ENCODE measurements around the gene NCKAP5.

The NCKAP5 gene

DNA sequence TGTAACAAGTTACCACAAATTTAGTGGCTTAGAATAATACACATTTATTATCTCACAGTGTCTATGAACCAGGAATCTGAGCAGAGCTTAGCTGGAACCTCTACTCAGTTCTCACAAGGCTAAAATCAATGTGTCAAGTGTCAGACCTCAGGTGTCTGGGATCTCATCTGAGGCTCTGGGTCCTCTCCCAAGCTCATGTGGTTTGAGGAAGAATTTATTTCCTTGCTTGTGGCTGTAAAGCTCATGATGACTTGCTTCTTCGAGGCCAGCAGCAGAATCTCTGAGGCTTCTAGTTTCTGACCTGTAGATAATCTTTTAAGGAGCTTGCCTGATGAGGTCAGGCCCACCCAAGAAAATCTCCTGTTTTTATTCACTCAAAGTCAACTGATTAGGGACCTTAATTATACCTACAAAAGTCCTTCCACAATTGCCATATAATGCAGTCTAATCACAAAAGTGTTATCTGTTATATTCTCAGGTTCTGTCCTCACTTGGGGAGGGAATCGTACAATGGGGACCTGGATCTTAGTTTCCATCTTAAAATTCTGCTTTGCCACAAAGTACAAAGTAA is 14.3 kb downstream of the NCKAP5 start:
- TF ChIP-seq, protein P1, sequence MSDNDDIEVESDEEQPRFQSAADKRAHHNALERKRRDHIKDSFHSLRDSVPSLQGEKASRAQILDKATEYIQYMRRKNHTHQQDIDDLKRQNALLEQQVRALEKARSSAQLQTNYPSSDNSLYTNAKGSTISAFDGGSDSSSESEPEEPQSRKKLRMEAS (IDR thresholded peaks at IDR 0.05; ENCODE audit: low read depth, low read length), result no peak
- no peak for TF ChIP-seq POLR2A (IDR thresholded peaks at IDR 0.05; ENCODE audit: extremely low read depth, insufficient read length)
- TF ChIP-seq MYC (IDR thresholded peaks at IDR 0.05; ENCODE audit: low read depth, low read length), result no peak
- TF ChIP-seq, protein P2, sequence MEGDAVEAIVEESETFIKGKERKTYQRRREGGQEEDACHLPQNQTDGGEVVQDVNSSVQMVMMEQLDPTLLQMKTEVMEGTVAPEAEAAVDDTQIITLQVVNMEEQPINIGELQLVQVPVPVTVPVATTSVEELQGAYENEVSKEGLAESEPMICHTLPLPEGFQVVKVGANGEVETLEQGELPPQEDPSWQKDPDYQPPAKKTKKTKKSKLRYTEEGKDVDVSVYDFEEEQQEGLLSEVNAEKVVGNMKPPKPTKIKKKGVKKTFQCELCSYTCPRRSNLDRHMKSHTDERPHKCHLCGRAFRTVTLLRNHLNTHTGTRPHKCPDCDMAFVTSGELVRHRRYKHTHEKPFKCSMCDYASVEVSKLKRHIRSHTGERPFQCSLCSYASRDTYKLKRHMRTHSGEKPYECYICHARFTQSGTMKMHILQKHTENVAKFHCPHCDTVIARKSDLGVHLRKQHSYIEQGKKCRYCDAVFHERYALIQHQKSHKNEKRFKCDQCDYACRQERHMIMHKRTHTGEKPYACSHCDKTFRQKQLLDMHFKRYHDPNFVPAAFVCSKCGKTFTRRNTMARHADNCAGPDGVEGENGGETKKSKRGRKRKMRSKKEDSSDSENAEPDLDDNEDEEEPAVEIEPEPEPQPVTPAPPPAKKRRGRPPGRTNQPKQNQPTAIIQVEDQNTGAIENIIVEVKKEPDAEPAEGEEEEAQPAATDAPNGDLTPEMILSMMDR (IDR thresholded peaks at IDR 0.05; ENCODE audit: low read depth, low read length), result no peak
- H3K4me3 ChIP-seq (ENCODE audit: low read depth, low read length), result no peak overlapping the region
- no peak for DNase-seq (ENCODE audit: low read depth)

DNA sequence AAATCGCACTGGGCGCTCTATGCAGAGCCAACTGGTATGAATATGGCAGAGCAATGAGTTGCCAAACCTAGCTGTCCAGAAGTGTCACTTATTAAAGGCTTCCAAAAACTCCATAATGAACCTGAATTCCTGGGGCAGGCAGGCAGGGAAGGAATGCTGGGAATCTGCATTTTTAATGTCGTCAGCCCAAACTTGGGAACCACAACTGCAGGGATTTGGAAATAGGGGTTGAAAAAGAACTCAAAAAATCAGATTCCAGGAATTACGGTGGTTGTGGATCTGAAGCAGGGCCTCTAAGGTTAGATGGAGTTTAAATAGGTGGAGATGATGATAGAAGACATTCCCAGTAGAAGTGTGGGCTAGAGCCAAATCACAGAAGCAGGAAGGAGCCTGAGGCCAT is 15.0 kb downstream of the NCKAP5 start:
- DNase-seq (ENCODE audit: low read depth), result no peak
- H3K4me3 ChIP-seq (ENCODE audit: low read depth, low read length), result no peak overlapping the region
- TF ChIP-seq, protein P1 (IDR thresholded peaks at IDR 0.05; ENCODE audit: low read depth, low read length), result no peak
- no peak for TF ChIP-seq MYC (IDR thresholded peaks at IDR 0.05; ENCODE audit: low read depth, low read length)
- TF ChIP-seq POLR2A (IDR thresholded peaks at IDR 0.05; ENCODE audit: extremely low read depth, insufficient read length), result no peak
- TF ChIP-seq, protein P2 (IDR thresholded peaks at IDR 0.05; ENCODE audit: low read depth, low read length), result no peak

DNA sequence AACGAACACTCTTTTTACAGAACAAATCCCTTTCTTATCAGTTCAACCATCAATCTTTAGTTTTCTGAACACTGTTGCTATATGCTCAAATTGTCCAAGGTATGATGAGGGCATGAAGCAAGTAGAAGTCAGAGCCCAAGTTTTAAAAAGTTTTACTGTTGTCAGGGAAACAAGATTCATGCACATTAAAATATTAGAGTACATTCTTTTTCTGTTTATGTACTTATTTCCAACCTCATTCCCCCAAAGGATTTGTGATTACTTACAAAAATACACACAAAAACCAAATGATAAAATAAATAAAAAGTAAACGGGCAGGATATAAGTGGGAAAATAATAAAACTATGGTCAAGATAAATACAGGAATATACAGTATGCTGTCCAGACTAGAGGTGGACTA is 15.4 kb downstream of the NCKAP5 start:
- DNase-seq (ENCODE audit: low read depth), result no peak
- TF ChIP-seq, protein P2 (IDR thresholded peaks at IDR 0.05; ENCODE audit: low read depth, low read length), result no peak
- no peak for TF ChIP-seq POLR2A (IDR thresholded peaks at IDR 0.05; ENCODE audit: extremely low read depth, insufficient read length)
- no peak overlapping the region for H3K4me3 ChIP-seq (ENCODE audit: low read depth, low read length)

DNA sequence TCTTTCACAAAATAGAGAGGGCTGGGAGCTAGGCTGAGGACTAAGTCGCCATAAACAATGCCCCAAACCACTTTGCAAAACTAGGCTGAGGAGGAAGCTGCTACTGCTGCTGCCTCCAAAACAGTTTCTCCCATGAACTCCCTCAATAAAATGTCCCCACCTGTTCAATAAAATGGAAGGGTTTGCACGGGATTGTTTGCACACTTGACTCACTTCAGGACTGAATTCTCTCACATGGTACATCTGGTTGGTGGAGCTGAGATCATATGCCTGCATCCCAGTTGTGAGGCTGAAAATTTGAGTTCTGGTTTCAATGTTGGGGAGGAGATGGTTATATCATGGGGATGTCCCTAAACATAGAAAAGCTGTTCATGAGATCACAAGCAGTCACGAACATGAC is 26.5 kb downstream of the NCKAP5 start:
- no peak for DNase-seq (ENCODE audit: low read depth)
- TF ChIP-seq POLR2A (IDR thresholded peaks at IDR 0.05; ENCODE audit: extremely low read depth, insufficient read length) (no peak), MYC (IDR thresholded peaks at IDR 0.05; ENCODE audit: low read depth, low read length) (no peak)
- TF ChIP-seq, protein P1 (IDR thresholded peaks at IDR 0.05; ENCODE audit: low read depth, low read length), result no peak
- TF ChIP-seq, protein P2 (IDR thresholded peaks at IDR 0.05; ENCODE audit: low read depth, low read length), result no peak
- no peak overlapping the region for H3K4me3 ChIP-seq (ENCODE audit: low read depth, low read length)

DNA sequence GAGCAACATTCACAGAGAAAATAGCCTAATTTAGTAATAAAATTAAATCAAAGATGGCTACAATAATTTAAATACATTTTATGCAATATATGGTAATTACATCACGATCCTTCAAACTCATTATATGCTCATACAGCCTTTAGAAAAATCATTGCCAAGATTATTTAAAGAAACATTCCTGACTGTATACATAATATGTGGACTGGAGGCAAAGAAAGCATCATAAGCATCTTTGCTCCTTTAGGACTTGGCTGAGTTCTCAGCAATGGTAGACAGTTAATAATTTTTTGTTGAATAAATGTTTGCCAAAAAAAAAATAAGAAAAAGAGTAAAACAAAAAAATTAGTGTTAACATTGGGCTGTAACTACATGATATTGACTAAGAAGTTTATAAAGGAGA is 26.9 kb downstream of the NCKAP5 start:
- TF ChIP-seq, protein P2 (IDR thresholded peaks at IDR 0.05; ENCODE audit: low read depth, low read length), result no peak
- TF ChIP-seq MYC (IDR thresholded peaks at IDR 0.05; ENCODE audit: low read depth, low read length), result no peak
- TF ChIP-seq POLR2A (IDR thresholded peaks at IDR 0.05; ENCODE audit: extremely low read depth, insufficient read length), result no peak
- TF ChIP-seq, protein P1 (IDR thresholded peaks at IDR 0.05; ENCODE audit: low read depth, low read length), result no peak
- no peak for DNase-seq (ENCODE audit: low read depth)
- H3K4me3 ChIP-seq (ENCODE audit: low read depth, low read length), result no peak overlapping the region

DNA sequence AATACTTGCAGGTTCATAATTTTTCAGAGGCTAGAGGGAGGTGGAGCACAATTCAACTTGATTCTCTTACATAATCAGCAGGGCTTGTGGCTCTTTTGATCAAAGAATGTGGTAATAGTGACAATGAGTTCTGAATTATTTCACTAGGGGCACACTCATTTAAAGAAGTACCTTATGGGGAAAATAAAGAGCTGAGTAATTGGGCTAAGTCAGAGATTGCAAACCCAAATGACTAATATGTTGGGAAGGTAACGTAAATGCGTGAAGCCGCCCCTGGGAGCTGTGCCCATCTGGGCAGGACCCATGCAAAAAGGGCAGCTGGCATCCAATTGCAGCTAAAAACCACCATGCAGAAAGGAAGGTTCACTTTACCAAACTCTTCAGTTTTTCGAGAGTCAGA is 35.3 kb downstream of the NCKAP5 start:
- H3K4me3 ChIP-seq (ENCODE audit: low read depth, low read length), result no peak overlapping the region
- TF ChIP-seq MYC (IDR thresholded peaks at IDR 0.05; ENCODE audit: low read depth, low read length) (no peak), POLR2A (IDR thresholded peaks at IDR 0.05; ENCODE audit: extremely low read depth, insufficient read length) (no peak)
- TF ChIP-seq, protein P2 (IDR thresholded peaks at IDR 0.05; ENCODE audit: low read depth, low read length), result no peak
- TF ChIP-seq, protein P1 (IDR thresholded peaks at IDR 0.05; ENCODE audit: low read depth, low read length), result no peak
- no peak for DNase-seq (ENCODE audit: low read depth)

Data from NB4 (cell line).